ENCODE measurements around the gene ZNF195. TPM values are rescaled to one million over a fixed set of nuclear protein-coding genes. Genes with fewer than 3 reads are reported as not detected.
"Not testable (repeated sequence)": the region's sequence is repeated elsewhere in the genome, so short reads cannot be mapped to it uniquely, and the experiment has no call there.

The ZNF195 gene
- total and polyA plus RNA-seq, 9 donors = 8.3 to 26.0 (median 15.6) TPM

- 48 to 67% (median 64%) methylated on average over 7 of the region's 7 CpGs for WGBS, 3 donors
- no peaks in the 10 kb centered on the region for H3K4me1 ChIP-seq (ENCODE audit: insufficient read depth)
- no peak for TF ChIP-seq EP300 (IDR thresholded peaks at IDR 0.05)
- no peak for TF ChIP-seq CTCF (IDR thresholded peaks at IDR 0.05)
- TF ChIP-seq POLR2A (IDR thresholded peaks at IDR 0.05) = no peak
- H3K36me3 ChIP-seq = no peaks in the 10 kb centered on the region
- H3K9me3 ChIP-seq = no peaks in the 10 kb centered on the region
- no peak overlapping the region for H3K4me3 ChIP-seq
- intact Hi-C loops (cut with DNase I) = no loop called here
- no peaks in the 10 kb centered on the region for H3K27me3 ChIP-seq
- DNase-seq = no peak
- H3K27ac ChIP-seq = no peak overlapping the region
Measured at GRCh38 chr11:3338569-3339339, 40.2 kb downstream of the ZNF195 start.

GRCh38 chr11:3336420-3336819 is 42.5 kb downstream of the ZNF195 start:
- H3K27me3 ChIP-seq; H3K4me1 ChIP-seq (ENCODE audit: insufficient read depth); DNase-seq; intact Hi-C loops (cut with DNase I); H3K27ac ChIP-seq; H3K4me3 ChIP-seq; H3K36me3 ChIP-seq; H3K9me3 ChIP-seq: not testable (repeated sequence)
- 69% methylated on average over 3 of the region's 10 CpGs; no CpG with 5 or more reads in 2 of the 3 donors for WGBS, 3 donors

GRCh38 chr11:3333157-3333556 is 45.8 kb downstream of the ZNF195 start:
- H3K27me3 ChIP-seq; H3K4me1 ChIP-seq (ENCODE audit: insufficient read depth); H3K4me3 ChIP-seq; H3K9me3 ChIP-seq; DNase-seq; intact Hi-C loops (cut with DNase I); H3K36me3 ChIP-seq; H3K27ac ChIP-seq: not testable (repeated sequence)
- WGBS, 3 donors = no CpG with 5 or more reads among the region's 8 CpGs

- H3K27ac ChIP-seq; H3K27me3 ChIP-seq; DNase-seq; H3K36me3 ChIP-seq; H3K4me1 ChIP-seq (ENCODE audit: insufficient read depth); H3K9me3 ChIP-seq; H3K4me3 ChIP-seq; intact Hi-C loops (cut with DNase I): not testable (repeated sequence)
- WGBS, 3 donors = no CpG with 5 or more reads among the region's 3 CpGs
Measured at GRCh38 chr11:3331078-3331477, 47.9 kb downstream of the ZNF195 start.

- H3K4me3 ChIP-seq; H3K27ac ChIP-seq; H3K9me3 ChIP-seq; intact Hi-C loops (cut with DNase I); DNase-seq; H3K27me3 ChIP-seq; H3K4me1 ChIP-seq (ENCODE audit: insufficient read depth); H3K36me3 ChIP-seq: not testable (repeated sequence)
- no CpG with 5 or more reads among the region's 12 CpGs for WGBS, 3 donors
Measured at GRCh38 chr11:3330064-3330463, 48.9 kb downstream of the ZNF195 start.

GRCh38 chr11:3328503-3328902 is 50.4 kb downstream of the ZNF195 start:
- H3K27ac ChIP-seq; H3K27me3 ChIP-seq; H3K4me3 ChIP-seq; H3K36me3 ChIP-seq; DNase-seq; intact Hi-C loops (cut with DNase I); H3K4me1 ChIP-seq (ENCODE audit: insufficient read depth); H3K9me3 ChIP-seq: not testable (repeated sequence)
- WGBS, 3 donors = no CpG with 5 or more reads among the region's 4 CpGs

- H3K9me3 ChIP-seq; H3K36me3 ChIP-seq; H3K27ac ChIP-seq; DNase-seq; H3K4me1 ChIP-seq (ENCODE audit: insufficient read depth); H3K4me3 ChIP-seq; H3K27me3 ChIP-seq; intact Hi-C loops (cut with DNase I): not testable (repeated sequence)
- WGBS, 3 donors = no CpG with 5 or more reads among the region's 13 CpGs
Measured at GRCh38 chr11:3326450-3326849, 52.5 kb downstream of the ZNF195 start.

GRCh38 chr11:3324724-3325123 is 54.2 kb downstream of the ZNF195 start:
- H3K4me3 ChIP-seq; H3K9me3 ChIP-seq; intact Hi-C loops (cut with DNase I); H3K4me1 ChIP-seq (ENCODE audit: insufficient read depth); H3K27me3 ChIP-seq; DNase-seq; H3K27ac ChIP-seq; H3K36me3 ChIP-seq: not testable (repeated sequence)
- 79% methylated on average over 1 of the region's 3 CpGs; no CpG with 5 or more reads in 2 of the 3 donors for WGBS, 3 donors

Small RNAs within 50 kb of the gene (small RNA-seq; reads per million reads assigned to genes)
- not detected for gene AC123788.2

Other genes with a start within 250 kb of the ZNF195 start
- 10 to 100 TPM; 12.5 to 41.0 (median 34.1) TPM for gene OSBPL5, start 213.8 kb downstream of the ZNF195 start, total RNA-seq
- 10 to 100 TPM in 1 of 2 donors, 1 to 10 TPM in 1; 3.0 to 23.3 TPM for gene OSBPL5, start 213.8 kb downstream of the ZNF195 start, polyA plus RNA-seq
- not detected for gene MRGPRG, start 160.3 kb downstream of the ZNF195 start, total RNA-seq
- gene MRGPRG, start 160.3 kb downstream of the ZNF195 start, polyA plus RNA-seq = not detected
- not detected for gene MRGPRE, start 146.7 kb downstream of the ZNF195 start, total RNA-seq
- not detected for gene MRGPRE, start 146.7 kb downstream of the ZNF195 start, polyA plus RNA-seq